Fibroblast of lung (primary cell): ENCODE data around the gene TEX29. TPM values are rescaled to one million over a fixed set of nuclear protein-coding genes. Genes with fewer than 3 reads are reported as not detected.

Source experiments
- DNase-seq, 2 donors: peaks; one replicate each; pipeline versions ENCODE4 v3.0.0 to v3.0.0-alpha.2; 2010; ENCODE audit warnings: low read depth in 2 of 2
- H2AFZ ChIP-seq: 2 replicates; pipeline ENCODE4 v1.5.1; 2012; ENCODE audit warnings: low read length, control low read depth, inconsistent platforms
- H3K27ac ChIP-seq: 2 replicates; pipeline ENCODE4 v1.5.1; 2011; ENCODE audit warnings: low read length, control low read depth; ENCODE audit not compliant: insufficient read depth
- H3K27me3 ChIP-seq: 2 replicates; pipeline ENCODE4 v1.5.1; 2011; ENCODE audit warnings: mild to moderate bottlenecking, low read length; ENCODE audit not compliant: control insufficient read depth, insufficient read depth
- H3K36me3 ChIP-seq: 2 replicates; pipeline ENCODE4 v1.5.1; 2011; ENCODE audit warnings: low read length; ENCODE audit not compliant: control insufficient read depth, insufficient read depth
- H3K4me1 ChIP-seq: 2 replicates; pipeline ENCODE4 v1.5.1; 2011; ENCODE audit warnings: low read length; ENCODE audit not compliant: control insufficient read depth, insufficient read depth; ENCODE audit errors: extremely low read depth
- H3K4me2 ChIP-seq: 2 replicates; pipeline ENCODE4 v1.5.1; 2011; ENCODE audit warnings: low read length, control low read depth; ENCODE audit not compliant: insufficient read depth; ENCODE audit errors: extremely low read depth
- H3K4me3 ChIP-seq, 4 experiments: fragments of 200-600 bp in 1 of 4; sonication (generic) in 1 of 4; replicated peaks in 1 of 4; 2 replicates each; pipeline ENCODE4 v1.5.1; 2011 to 2016; ENCODE audit warnings: low read length in 4 of 4, low read depth in 3 of 4, mild to moderate bottlenecking in 3 of 4, control low read depth in 2 of 4, inconsistent platforms in 1 of 4, mixed read lengths in 1 of 4; ENCODE audit not compliant: insufficient read depth in 1 of 4; ENCODE audit errors: control extremely low read depth in 1 of 4
- H3K79me2 ChIP-seq: 2 replicates; pipeline ENCODE4 v1.5.1; 2012; ENCODE audit warnings: mild to moderate bottlenecking, low read length, inconsistent platforms; ENCODE audit not compliant: control insufficient read depth, insufficient read depth
- H3K9ac ChIP-seq: 2 replicates; pipeline ENCODE4 v1.5.1; 2011; ENCODE audit warnings: mild to moderate bottlenecking, low read length, control low read depth; ENCODE audit not compliant: insufficient read depth
- H3K9me3 ChIP-seq: 2 replicates; pipeline ENCODE4 v1.5.1; 2012; ENCODE audit warnings: low read depth, low read length; ENCODE audit not compliant: control insufficient read depth, insufficient read depth
- H4K20me1 ChIP-seq: 2 replicates; pipeline ENCODE4 v1.5.1; 2011; ENCODE audit warnings: low read length; ENCODE audit not compliant: control insufficient read depth, insufficient read depth; ENCODE audit errors: extremely low read depth
- EZH2 ChIP-seq: IDR thresholded peaks from 2 replicates; pipeline ENCODE4 v1.5.1; 2012; ENCODE audit warnings: low read length, control low read depth, mild to moderate bottlenecking; ENCODE audit errors: missing control alignments
- polyA minus RNA-seq: library from RNA; depleted of rRNA, polyadenylated mRNA; stranded (reverse); fragments of >200 nt; gene quantifications from 2 replicates; pipeline ENCODE4 v1.2.3, GENCODE V29; 2011; ENCODE audit warnings: low replicate concordance
- polyA plus RNA-seq, 2 donors: library from polyadenylated mRNA; depleted of rRNA in 1 of 2; stranded (reverse) in 1 of 2; unstranded in 1 of 2; fragments of >200 nt; gene quantifications; 2 replicates each; pipeline ENCODE4 v1.2.1, GENCODE V29; 2011 to 2012; ENCODE audit warnings: missing spikeins in 1 of 2
- total RNA-seq: library from RNA; depleted of rRNA; stranded (reverse); fragments of >200 nt; gene quantifications from 2 replicates; pipeline ENCODE4 v1.2.1, GENCODE V29; 2014
- TF ChIP-seq, protein P1 (sequence below), 2 donors: IDR thresholded peaks in 1 of 2; conservative IDR thresholded peaks in 1 of 2; 1 replicate in 1 of 2; 2 replicates in 1 of 2; pipeline ENCODE4 v1.5.1; 2011 to 2012; ENCODE audit warnings: low read length in 2 of 2, control low read depth in 1 of 2, inconsistent platforms in 1 of 2, low read depth in 1 of 2, mild to moderate bottlenecking in 1 of 2

Gene TEX29
- total RNA-seq (0.51 and 1.7 TPM in 2 replicates), polyA plus RNA-seq (0.66 and 1.5 TPM in 2 replicates), polyA minus RNA-seq (not detected in 2 replicates)
- polyA plus RNA-seq (2012), result 1.3 and 2.7 TPM in 2 replicates

DNA sequence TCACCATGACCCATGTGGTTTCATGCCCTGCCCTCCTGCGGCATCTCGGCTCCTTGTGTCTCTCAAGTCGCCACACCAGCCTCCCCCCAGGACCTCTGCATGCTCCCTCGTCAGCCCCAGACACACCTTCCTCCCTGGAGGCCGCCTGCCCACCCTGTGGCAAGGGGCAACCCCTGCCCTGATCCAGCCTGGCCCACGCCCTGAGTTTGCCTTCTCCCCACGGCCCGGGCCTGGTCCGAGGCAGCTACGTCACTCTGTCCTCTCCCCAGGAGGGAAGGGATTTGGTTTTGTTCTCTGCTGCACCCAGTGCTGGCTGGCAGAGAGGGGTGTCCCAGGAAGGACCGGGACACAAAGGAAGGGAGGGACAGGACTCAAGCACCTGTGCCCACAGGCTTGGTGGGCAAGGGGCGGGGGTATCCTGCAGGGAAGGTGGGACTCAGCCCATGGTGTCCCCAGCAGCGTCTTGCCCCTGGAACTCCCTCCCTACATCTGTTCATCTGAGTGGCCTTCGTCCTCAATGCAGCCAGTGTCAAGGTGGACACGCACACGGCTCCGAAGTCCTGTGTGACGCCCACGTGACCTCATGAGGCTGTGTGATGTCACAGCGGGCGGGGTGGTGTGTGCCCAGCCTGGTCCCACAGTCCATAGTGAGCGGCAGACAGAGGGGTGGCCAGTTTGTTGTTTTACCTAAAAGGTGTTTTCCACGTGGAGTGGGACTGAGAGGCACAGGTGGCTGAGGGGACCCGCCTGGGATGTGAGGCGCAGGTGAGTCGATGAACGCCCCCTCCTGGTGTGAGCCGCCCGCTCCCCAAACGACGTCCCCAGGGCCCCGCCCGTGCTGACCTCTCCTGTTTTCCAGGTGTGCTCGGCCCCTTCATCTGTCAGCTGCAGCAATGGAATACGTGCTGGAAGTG is at the start of gene TEX29:
TEX29 (plus strand) TSS at position 645 of the 914 bp plus-strand sequence; CDS start at position 894, 249 bp downstream.
- Histone ChIP-seq H4K20me1 (no peaks in the 10 kb centered on the region), H3K27ac (no peak within 1 kb of the TSS), H3K9me3 (no peaks in the 10 kb centered on the region), H3K4me1 (peaks cover 3% of the 10 kb centered on the region), H3K4me3 (no peak within 1 kb of the TSS), H3K27me3 (no peaks in the 10 kb centered on the region), H3K9ac (no peak within 1 kb of the TSS), H3K79me2 (no peaks in the 10 kb centered on the region), H3K4me2 (no peak within 1 kb of the TSS), H2AFZ (no peak within 1 kb of the TSS), H3K36me3 (no peaks in the 10 kb centered on the region)
- TF ChIP-seq, protein P1, sequence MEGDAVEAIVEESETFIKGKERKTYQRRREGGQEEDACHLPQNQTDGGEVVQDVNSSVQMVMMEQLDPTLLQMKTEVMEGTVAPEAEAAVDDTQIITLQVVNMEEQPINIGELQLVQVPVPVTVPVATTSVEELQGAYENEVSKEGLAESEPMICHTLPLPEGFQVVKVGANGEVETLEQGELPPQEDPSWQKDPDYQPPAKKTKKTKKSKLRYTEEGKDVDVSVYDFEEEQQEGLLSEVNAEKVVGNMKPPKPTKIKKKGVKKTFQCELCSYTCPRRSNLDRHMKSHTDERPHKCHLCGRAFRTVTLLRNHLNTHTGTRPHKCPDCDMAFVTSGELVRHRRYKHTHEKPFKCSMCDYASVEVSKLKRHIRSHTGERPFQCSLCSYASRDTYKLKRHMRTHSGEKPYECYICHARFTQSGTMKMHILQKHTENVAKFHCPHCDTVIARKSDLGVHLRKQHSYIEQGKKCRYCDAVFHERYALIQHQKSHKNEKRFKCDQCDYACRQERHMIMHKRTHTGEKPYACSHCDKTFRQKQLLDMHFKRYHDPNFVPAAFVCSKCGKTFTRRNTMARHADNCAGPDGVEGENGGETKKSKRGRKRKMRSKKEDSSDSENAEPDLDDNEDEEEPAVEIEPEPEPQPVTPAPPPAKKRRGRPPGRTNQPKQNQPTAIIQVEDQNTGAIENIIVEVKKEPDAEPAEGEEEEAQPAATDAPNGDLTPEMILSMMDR (conservative IDR thresholded peaks at IDR 0.05 in 1 of 2, IDR thresholded peaks at IDR 0.05 in 1 of 2; ENCODE audit: low read depth in 1 of 2, low read length in 2 of 2), result no peak
- TF ChIP-seq EZH2, result no peak
- DNase-seq, result no peak

- Histone ChIP-seq H2AFZ (no peak overlapping the region), H3K27me3 (no peaks in the 10 kb centered on the region), H3K9ac (no peak overlapping the region), H4K20me1 (no peaks in the 10 kb centered on the region), H3K4me3 (peak overlapping the region in 1 of 4 experiments; percentile 25), H3K4me2 (no peak overlapping the region), H3K79me2 (peaks cover 2% of the 10 kb centered on the region), H3K4me1 (no peaks in the 10 kb centered on the region), H3K27ac (no peak overlapping the region), H3K9me3 (no peaks in the 10 kb centered on the region), H3K36me3 (peaks cover 3% of the 10 kb centered on the region)
- TF ChIP-seq, protein P1 (conservative IDR thresholded peaks at IDR 0.05 in 1 of 2, IDR thresholded peaks at IDR 0.05 in 1 of 2; ENCODE audit: low read depth in 1 of 2, low read length in 2 of 2), result no peak
- DNase-seq, result peak; percentile 52 to 59
Measured at GRCh38 chr13:111270765-111271698, 49.4 kb upstream of the TEX29 start.

DNA sequence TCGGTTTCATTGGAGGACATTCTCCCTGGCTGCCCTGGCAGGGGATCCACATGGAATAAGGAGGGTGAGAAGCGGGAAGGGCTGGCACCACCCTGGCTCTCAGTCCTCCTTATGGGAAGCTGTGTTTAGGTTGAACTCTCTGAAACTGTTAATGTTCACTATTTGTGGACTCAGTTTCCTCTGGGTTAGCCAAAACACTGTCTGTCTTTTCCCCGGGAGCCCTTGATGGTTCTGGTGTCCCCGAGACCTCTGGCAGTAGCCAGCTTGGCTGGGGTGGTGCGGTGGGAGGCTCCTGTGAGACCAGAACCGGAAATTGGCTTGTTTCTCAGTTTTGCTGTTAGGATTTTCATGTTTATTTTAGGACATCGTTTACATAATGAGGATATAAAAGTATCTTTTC is 48.3 kb upstream of the TEX29 start:
- no peak for DNase-seq
- no peaks in the 10 kb centered on the region for H3K9me3 ChIP-seq
- H3K4me3 ChIP-seq, result no peak overlapping the region
- no peak overlapping the region for H2AFZ ChIP-seq
- H3K27ac ChIP-seq, result no peak overlapping the region
- H4K20me1 ChIP-seq, result no peaks in the 10 kb centered on the region
- H3K36me3 ChIP-seq, result peaks cover 3% of the 10 kb centered on the region
- TF ChIP-seq EZH2, result no peak
- TF ChIP-seq, protein P1 (conservative IDR thresholded peaks at IDR 0.05 in 1 of 2, IDR thresholded peaks at IDR 0.05 in 1 of 2; ENCODE audit: low read depth in 1 of 2, low read length in 2 of 2), result no peak
- no peaks in the 10 kb centered on the region for H3K4me1 ChIP-seq
- H3K79me2 ChIP-seq, result peaks cover 2% of the 10 kb centered on the region
- H3K9ac ChIP-seq, result no peak overlapping the region
- H3K27me3 ChIP-seq, result no peaks in the 10 kb centered on the region
- no peak overlapping the region for H3K4me2 ChIP-seq
